Breast epithelium (tissue), 3 donors: ENCODE measurements around the gene ATP7B.

Experiments used
- CTCF ChIP-seq, 3 donors: fragments of 450-650 bp; IDR thresholded peaks; one replicate each; pipeline ENCODE4 v1.5.1; 2016 to 2017; ENCODE audit warnings: antibody characterized with exemption in 3 of 3, mild to moderate bottlenecking in 3 of 3, moderate library complexity in 3 of 3
- POLR2A ChIP-seq: fragments of 450-650 bp; IDR thresholded peaks from one replicate; pipeline ENCODE4 v1.6.1; 2016; ENCODE audit warnings: antibody characterized with exemption, mild to moderate bottlenecking, moderate library complexity
- POLR2AphosphoS5 ChIP-seq, 3 donors: sonication (generic); formaldehyde crosslinking; IDR thresholded peaks; one replicate each; pipeline ENCODE4 v1.6.1; 2017; ENCODE audit warnings: antibody characterized with exemption in 3 of 3

- no peak for TF ChIP-seq POLR2AphosphoS5 (IDR thresholded peaks at IDR 0.05)
- TF ChIP-seq POLR2A, result no peak
- no peak for TF ChIP-seq CTCF (IDR thresholded peaks at IDR 0.05)
Measured at GRCh38 chr13:52051400-52051799, 40.1 kb upstream of the ATP7B start.
